Measurements from ENCODE around the gene MINDY4B. TPM values are rescaled to one million over a fixed set of nuclear protein-coding genes. Genes with fewer than 3 reads are reported as not detected.

The MINDY4B gene
- total and polyA plus RNA-seq, 12 donors = 0.71 to 2.9 (median 1.4) TPM; not detected in 7

- intact Hi-C loops (cut with DNase I) = no loop called here
- DNase-seq = no peak
- no peak for TF ChIP-seq CTCF (IDR thresholded peaks at IDR 0.05)
These were observed 7.3 kb upstream of the MINDY4B start for GRCh38 chr3:150912501-150912900.

GRCh38 chr3:150911771-150912170, 6.5 kb upstream of the MINDY4B start:
- intact Hi-C loops (cut with DNase I) = no loop called here
- no peak for DNase-seq
- TF ChIP-seq POLR2A (IDR thresholded peaks at IDR 0.05) (no peak), CTCF (IDR thresholded peaks at IDR 0.05) (no peak)

More at GRCh38 chr3:150912501-150912900, 7.3 kb upstream of the MINDY4B start:
- no peaks in the 10 kb centered on the region for H3K9me3 ChIP-seq (replicated peaks in 1 of 3)
- 70 to 81% (median 75%) methylated on average over 3 of the region's 3 CpGs for WGBS, 4 donors
- no peak overlapping the region for H3K27ac ChIP-seq
- H3K4me1 ChIP-seq (replicated peaks in 1 of 2) = no peaks in the 10 kb centered on the region
- H3K4me3 ChIP-seq = no peak overlapping the region
- no peaks in the 10 kb centered on the region for H3K36me3 ChIP-seq (replicated peaks in 1 of 2)
- no peaks in the 10 kb centered on the region for H3K27me3 ChIP-seq

DNA sequence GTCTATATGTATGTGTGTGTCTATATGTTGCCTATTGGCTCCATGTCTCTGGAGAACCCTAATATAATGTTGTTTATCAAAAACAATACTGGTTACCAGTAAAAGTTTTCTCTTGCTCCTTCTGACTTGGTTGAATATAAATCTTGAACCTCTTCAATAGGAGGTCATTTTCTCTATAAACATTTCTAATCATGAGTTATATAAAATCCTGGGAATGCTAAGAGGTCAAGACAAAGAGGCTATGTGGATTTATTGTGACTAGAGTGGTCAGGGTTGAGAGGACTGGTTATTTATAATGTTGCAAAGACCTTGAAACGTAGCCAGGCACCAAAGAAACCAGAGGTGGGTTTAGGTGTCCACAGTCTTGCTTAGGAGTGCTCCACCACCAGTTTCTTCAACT, 1.2 kb upstream of the MINDY4B start:
- H3K4me3 ChIP-seq = no peak overlapping the region
- DNase-seq = no peak
- TF ChIP-seq POLR2A (IDR thresholded peaks at IDR 0.05) (no peak), CTCF (IDR thresholded peaks at IDR 0.05) (no peak)
- H3K9me3 ChIP-seq (replicated peaks in 1 of 3) = no peaks in the 10 kb centered on the region
- no peak overlapping the region for H3K27ac ChIP-seq
- no peaks in the 10 kb centered on the region for H3K4me1 ChIP-seq (replicated peaks in 1 of 2)
- intact Hi-C loops (cut with DNase I) = no loop called here
- WGBS, 4 donors = 35 to 53% (median 41%) methylated on average over 1 of the region's 1 CpG
- no peaks in the 10 kb centered on the region for H3K36me3 ChIP-seq (replicated peaks in 1 of 2)
- H3K27me3 ChIP-seq = no peaks in the 10 kb centered on the region

More at GRCh38 chr3:150911771-150912170, 6.5 kb upstream of the MINDY4B start:
- no peaks in the 10 kb centered on the region for H3K36me3 ChIP-seq (replicated peaks in 1 of 2)
- no peak overlapping the region for H3K4me3 ChIP-seq
- H3K27ac ChIP-seq = no peak overlapping the region
- H3K9me3 ChIP-seq (replicated peaks in 1 of 3) = no peaks in the 10 kb centered on the region
- H3K27me3 ChIP-seq = no peaks in the 10 kb centered on the region
- H3K4me1 ChIP-seq (replicated peaks in 1 of 2) = no peaks in the 10 kb centered on the region

- Histone ChIP-seq H3K36me3 (replicated peaks in 1 of 2) (no peaks in the 10 kb centered on the region), H3K4me3 (no peak overlapping the region), H3K27me3 (no peaks in the 10 kb centered on the region), H3K27ac (no peak overlapping the region), H3K9me3 (replicated peaks in 1 of 3) (no peaks in the 10 kb centered on the region), H3K4me1 (replicated peaks in 1 of 2) (no peaks in the 10 kb centered on the region)
- no peak for DNase-seq
- TF ChIP-seq POLR2A (IDR thresholded peaks at IDR 0.05) (no peak), CTCF (IDR thresholded peaks at IDR 0.05) (no peak)
- 71 to 79% (median 75%) methylated on average over 1 of the region's 1 CpG for WGBS, 4 donors
- intact Hi-C loops (cut with DNase I) = no loop called here
These were observed 507 bp upstream of the MINDY4B start for GRCh38 chr3:150905746-150906145.
